HG03378 (cell line): ENCODE data around the gene OGDHL.

ENCODE experiments used
- ATAC-seq: cut with Tn5 transposase; IDR thresholded peaks from one replicate; pipeline ENCODE4 v1.9.1; 2021; ENCODE audit warnings: mild to moderate bottlenecking, moderate library complexity; ENCODE audit not compliant: unreplicated experiment

OGDHL gene

DNA sequence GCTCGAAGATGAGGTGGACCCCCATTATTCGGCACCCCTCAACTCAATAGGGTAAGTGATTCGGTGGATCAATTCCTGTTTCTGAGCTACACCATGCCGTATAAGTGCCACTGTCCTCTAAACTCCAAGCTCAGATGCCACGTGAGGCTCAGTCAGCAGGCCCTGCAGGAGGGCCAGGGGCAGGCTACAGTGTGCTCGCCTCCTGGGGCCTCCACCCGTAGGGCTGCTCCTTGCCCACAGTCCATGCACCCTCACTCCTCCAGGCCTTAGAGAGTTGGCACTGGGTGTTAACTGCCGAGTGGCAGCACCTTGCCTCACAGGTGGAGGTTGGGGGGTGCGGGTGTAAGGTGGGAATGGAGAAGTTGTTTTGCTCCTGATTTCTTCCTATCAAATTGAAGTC, 70.5 kb downstream of the OGDHL start:
- ATAC-seq: no peak

GRCh38 chr10:49690698-49691356, 71.3 kb downstream of the OGDHL start:
- ATAC-seq: no peak

DNA sequence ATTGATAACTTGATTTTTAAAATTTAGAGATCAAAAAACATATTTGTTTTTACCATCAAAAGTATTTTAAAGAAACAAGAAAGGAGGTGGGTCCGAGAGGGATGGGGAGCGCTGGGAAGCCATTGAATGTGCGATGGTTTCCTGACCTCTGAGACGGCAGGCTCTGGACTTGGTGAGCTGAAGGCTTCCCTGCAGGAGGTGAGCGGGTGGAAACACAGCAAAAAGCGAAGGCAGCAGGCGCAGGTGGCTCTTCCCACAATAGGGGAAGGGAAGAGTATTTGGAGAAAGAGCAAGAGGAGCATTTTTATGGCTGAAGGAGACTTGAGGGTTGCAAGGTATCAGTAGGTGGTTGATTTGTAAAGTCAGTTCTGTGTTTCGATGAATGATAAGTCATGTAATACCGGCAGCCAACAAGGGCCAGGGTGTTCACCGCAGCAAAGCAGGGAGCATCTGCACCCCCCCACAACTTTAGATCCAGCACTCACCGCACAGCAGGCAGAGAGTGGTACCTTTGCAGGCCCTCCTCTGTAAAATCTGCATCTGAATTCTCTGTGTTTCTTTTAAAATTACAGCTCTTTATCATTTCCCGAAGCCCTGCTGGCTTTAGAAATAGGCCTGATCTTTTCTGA, 72.1 kb downstream of the OGDHL start:
- no peak for ATAC-seq

DNA sequence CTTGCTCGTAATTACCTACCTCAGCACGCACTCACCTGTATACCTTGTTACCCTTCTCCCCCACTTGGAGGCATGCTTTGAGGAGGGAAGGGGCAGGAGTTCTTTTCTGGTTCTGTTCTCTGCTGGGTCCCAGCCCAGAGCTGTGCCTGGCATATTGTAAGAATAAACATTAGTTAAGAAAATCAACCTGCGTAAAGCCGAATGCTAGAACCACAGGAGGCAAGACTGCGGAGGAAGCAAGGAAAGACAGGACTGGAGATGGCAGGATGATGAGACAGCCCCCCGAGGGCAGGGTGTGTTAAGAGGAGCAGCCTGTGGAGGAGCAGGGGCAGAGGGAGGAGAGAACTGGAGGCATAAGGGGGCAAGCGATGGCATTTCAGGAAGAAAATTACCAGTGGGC, 73.2 kb downstream of the OGDHL start:
- ATAC-seq: no peak

GRCh38 chr10:49688261-49688846, 73.8 kb downstream of the OGDHL start:
- ATAC-seq: no peak

DNA sequence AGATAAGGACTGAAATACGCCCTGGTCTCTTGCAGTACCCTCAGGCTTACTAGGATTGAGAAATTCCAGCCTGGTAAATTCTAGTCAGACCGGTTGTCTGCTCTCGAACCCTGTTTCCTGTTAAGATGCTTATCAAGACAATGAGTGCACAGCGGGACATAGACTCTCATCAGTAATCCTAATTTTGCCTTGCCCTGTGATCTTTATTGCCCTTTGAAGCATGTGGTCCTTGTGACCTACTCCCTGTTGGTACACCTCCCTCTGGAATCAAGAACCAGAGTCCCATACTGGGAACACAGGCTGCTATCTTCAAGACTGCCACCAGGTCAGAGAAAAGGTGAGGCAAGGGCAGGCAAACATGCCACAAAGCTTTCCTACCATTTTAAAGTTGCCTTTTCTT, 75.5 kb downstream of the OGDHL start:
- ATAC-seq: no peak
